Endodermal cell (in vitro differentiated cells): ENCODE results near the gene SERP2. TPM values are rescaled to one million over a fixed set of nuclear protein-coding genes. Genes with fewer than 3 reads are reported as not detected.
A peak's percentile ranks its signal among the peaks of the same experiment; 100 is the strongest.

Experiments
- DNase-seq: peaks from one replicate; pipeline ENCODE4 v3.0.0-alpha.2; 2017
- H3K27ac ChIP-seq: 2 replicates; pipeline ENCODE4 v1.5.1; 2013; ENCODE audit warnings: mild to moderate bottlenecking, low read depth, low read length, moderate library complexity
- H3K27me3 ChIP-seq: 2 replicates; pipeline ENCODE4 v1.6.1; 2013; ENCODE audit warnings: mild to moderate bottlenecking, low read length, moderate library complexity; ENCODE audit not compliant: insufficient read depth, control insufficient read depth, poor library complexity, severe bottlenecking
- H3K36me3 ChIP-seq: 2 replicates; pipeline ENCODE4 v1.7.0; 2013; ENCODE audit warnings: mild to moderate bottlenecking, low read length, moderate library complexity; ENCODE audit not compliant: control insufficient read depth, insufficient read depth
- H3K4me1 ChIP-seq: one replicate; pipeline ENCODE4 v1.7.0; 2013; ENCODE audit warnings: low read length; ENCODE audit not compliant: control insufficient read depth, insufficient read depth
- H3K4me3 ChIP-seq: 2 replicates; pipeline ENCODE4 v1.5.1; 2013; ENCODE audit warnings: mild to moderate bottlenecking, low read length, moderate library complexity
- H3K9ac ChIP-seq: 2 replicates; pipeline ENCODE4 v1.6.1; 2013; ENCODE audit warnings: mild to moderate bottlenecking, low read length, moderate library complexity; ENCODE audit not compliant: poor library complexity, severe bottlenecking; ENCODE audit errors: extremely low read depth
- H3K9me3 ChIP-seq: 2 replicates; pipeline ENCODE4 v1.6.1; 2013; ENCODE audit warnings: mild to moderate bottlenecking, low read length, moderate library complexity; ENCODE audit not compliant: control insufficient read depth
- H3K27ac Mint-ChIP-seq: 2 replicates; pipeline ENCODE4 v1.8.0; 2020; ENCODE audit warnings: mixed read lengths
- H3K27me3 Mint-ChIP-seq: 2 replicates; pipeline ENCODE4 v1.8.0; 2021; ENCODE audit warnings: mild to moderate bottlenecking, mixed read lengths; ENCODE audit not compliant: insufficient read depth
- H3K36me3 Mint-ChIP-seq: 2 replicates; pipeline ENCODE4 v1.8.0; 2020; ENCODE audit warnings: low read depth, mixed read lengths
- H3K4me1 Mint-ChIP-seq: 2 replicates; pipeline ENCODE4 v1.8.0; 2020; ENCODE audit warnings: mixed read lengths
- H3K4me3 Mint-ChIP-seq: 2 replicates; pipeline ENCODE4 v1.8.0; 2020; ENCODE audit warnings: mild to moderate bottlenecking, moderate library complexity, mixed read lengths
- H3K9me3 Mint-ChIP-seq: 2 replicates; pipeline ENCODE4 v1.8.0; 2020; ENCODE audit warnings: mild to moderate bottlenecking, mixed read lengths
- WGBS, 2 experiments: methylation state at CpG; one replicate each; pipeline versions ENCODE4 v1.1.5 to v1.1.7; 2013; ENCODE audit warnings: missing lambda C conversion rate in 2 of 2, mixed read lengths in 1 of 2; ENCODE audit not compliant: insufficient coverage in 1 of 2, insufficient read length in 1 of 2; 5-methylcytosine and 5-hydroxymethylcytosine counted together
- total RNA-seq, 2 donors: library from RNA; stranded (reverse); fragmentation: NEBNext Ultra II Directional in 1 of 2; extraction: Animal tissue kit (Norgen Biotek cat#: 25700) in 1 of 2; gene quantifications; 2 replicates in 1 of 2; 3 replicates in 1 of 2; pipeline ENCODE4 v1.2.1, GENCODE V29; 2021
- TF ChIP-seq, protein P1 (sequence below): fragments of 200-600 bp; sonication (generic); conservative IDR thresholded peaks from 2 replicates; pipeline ENCODE4 v1.5.0; 2021; ENCODE audit warnings: antibody characterized with exemption, mild to moderate bottlenecking

SERP2 gene
- total RNA-seq, 2 donors from 2014 or later = 2.9 to 3.5 TPM

- 85 to 90% methylated on average over 2 to 3 of the region's 3 CpGs for WGBS, 2 experiments
- Histone ChIP-seq H3K9ac (no peak overlapping the region), H3K4me1 (no peaks in the 10 kb centered on the region), H3K36me3 (no peaks in the 10 kb centered on the region), H3K27me3 (peaks cover 28% of the 10 kb centered on the region), H3K9me3 (no peaks in the 10 kb centered on the region), H3K4me3 (no peak overlapping the region), H3K27ac (no peak overlapping the region)
- H3K27me3 Mint-ChIP-seq = peaks cover 48% of the 10 kb centered on the region
- H3K9me3 Mint-ChIP-seq = no peaks in the 10 kb centered on the region
- no peak overlapping the region for H3K27ac Mint-ChIP-seq
- H3K4me1 Mint-ChIP-seq = peaks cover 2% of the 10 kb centered on the region
- no peak overlapping the region for H3K4me3 Mint-ChIP-seq
- no peaks in the 10 kb centered on the region for H3K36me3 Mint-ChIP-seq
- DNase-seq = no peak
- TF ChIP-seq, protein P1, sequence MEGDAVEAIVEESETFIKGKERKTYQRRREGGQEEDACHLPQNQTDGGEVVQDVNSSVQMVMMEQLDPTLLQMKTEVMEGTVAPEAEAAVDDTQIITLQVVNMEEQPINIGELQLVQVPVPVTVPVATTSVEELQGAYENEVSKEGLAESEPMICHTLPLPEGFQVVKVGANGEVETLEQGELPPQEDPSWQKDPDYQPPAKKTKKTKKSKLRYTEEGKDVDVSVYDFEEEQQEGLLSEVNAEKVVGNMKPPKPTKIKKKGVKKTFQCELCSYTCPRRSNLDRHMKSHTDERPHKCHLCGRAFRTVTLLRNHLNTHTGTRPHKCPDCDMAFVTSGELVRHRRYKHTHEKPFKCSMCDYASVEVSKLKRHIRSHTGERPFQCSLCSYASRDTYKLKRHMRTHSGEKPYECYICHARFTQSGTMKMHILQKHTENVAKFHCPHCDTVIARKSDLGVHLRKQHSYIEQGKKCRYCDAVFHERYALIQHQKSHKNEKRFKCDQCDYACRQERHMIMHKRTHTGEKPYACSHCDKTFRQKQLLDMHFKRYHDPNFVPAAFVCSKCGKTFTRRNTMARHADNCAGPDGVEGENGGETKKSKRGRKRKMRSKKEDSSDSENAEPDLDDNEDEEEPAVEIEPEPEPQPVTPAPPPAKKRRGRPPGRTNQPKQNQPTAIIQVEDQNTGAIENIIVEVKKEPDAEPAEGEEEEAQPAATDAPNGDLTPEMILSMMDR = no peak
Observed at GRCh38 chr13:44371421-44371820, 2.2 kb upstream of the SERP2 start.

GRCh38 chr13:44373247-44373600, 400 bp upstream of the SERP2 start:
- Histone ChIP-seq H3K9ac (no peak overlapping the region), H3K4me3 (peak overlapping the region; percentile 65), H3K9me3 (no peaks in the 10 kb centered on the region), H3K27me3 (peaks cover 28% of the 10 kb centered on the region), H3K36me3 (no peaks in the 10 kb centered on the region), H3K4me1 (no peaks in the 10 kb centered on the region), H3K27ac (no peak overlapping the region)
- DNase-seq = peak; percentile 67
- Mint-ChIP-seq H3K4me1 (peaks cover 5% of the 10 kb centered on the region), H3K36me3 (no peaks in the 10 kb centered on the region), H3K4me3 (peak overlapping the region; percentile 51), H3K9me3 (no peaks in the 10 kb centered on the region), H3K27ac (no peak overlapping the region), H3K27me3 (peaks cover 42% of the 10 kb centered on the region)
- 47 to 50% methylated on average over 21 to 29 of the region's 29 CpGs for WGBS, 2 experiments
- TF ChIP-seq, protein P1 = no peak

DNA sequence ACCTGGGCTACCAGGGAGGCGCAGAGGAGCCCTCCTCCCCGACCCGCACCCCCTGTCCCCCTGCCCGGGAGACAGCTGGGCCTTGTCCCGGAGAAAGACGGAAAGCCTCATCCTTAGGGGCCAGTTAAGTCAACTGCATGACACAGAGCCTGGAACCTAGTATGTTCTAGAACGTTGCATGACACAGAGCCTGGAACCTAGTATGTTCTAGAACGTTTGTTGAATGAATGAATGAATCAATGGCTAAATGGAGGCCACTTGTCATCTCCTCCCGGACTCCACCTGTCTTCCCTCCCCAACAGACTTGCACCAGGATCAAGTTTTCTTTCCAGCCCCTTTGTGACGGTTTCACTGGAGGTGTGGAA, 706 bp downstream of the SERP2 start:
- Histone ChIP-seq H3K9me3 (no peaks in the 10 kb centered on the region), H3K9ac (no peak overlapping the region), H3K27ac (no peak overlapping the region), H3K4me3 (no peak overlapping the region), H3K27me3 (peaks cover 28% of the 10 kb centered on the region), H3K4me1 (peaks cover 3% of the 10 kb centered on the region), H3K36me3 (no peaks in the 10 kb centered on the region)
- Mint-ChIP-seq H3K36me3 (no peaks in the 10 kb centered on the region), H3K4me3 (peak overlapping the region; percentile 51), H3K9me3 (no peaks in the 10 kb centered on the region), H3K4me1 (peaks cover 13% of the 10 kb centered on the region), H3K27ac (no peak overlapping the region), H3K27me3 (peaks cover 37% of the 10 kb centered on the region)
- DNase-seq = no peak
- 65 to 66% methylated on average over 8 to 9 of the region's 10 CpGs for WGBS, 2 experiments
- TF ChIP-seq, protein P1 = no peak
